Mammary epithelial cell (primary cell): ENCODE data around the gene MZF1.

ENCODE experiments used
- CTCF ChIP-seq, 2 donors: IDR thresholded peaks in 1 of 2; conservative IDR thresholded peaks in 1 of 2; 2 replicates each; pipeline ENCODE4 v1.5.1; 2011 to 2012; ENCODE audit warnings: inconsistent platforms in 2 of 2, low read length in 2 of 2, mild to moderate bottlenecking in 2 of 2, control low read depth in 1 of 2, low read depth in 1 of 2; ENCODE audit not compliant: insufficient read depth in 1 of 2; ENCODE audit errors: extremely low read depth in 1 of 2
- EZH2 ChIP-seq: IDR thresholded peaks from 2 replicates; pipeline ENCODE4 v1.6.1; 2012; ENCODE audit warnings: low read length, inconsistent platforms, borderline replicate concordance

GRCh38 chr19:58513694-58514563, 59.2 kb downstream of the MZF1 start:
- TF ChIP-seq CTCF (conservative IDR thresholded peaks at IDR 0.05 in 1 of 2, IDR thresholded peaks at IDR 0.05 in 1 of 2; ENCODE audit: extremely low read depth in 1 of 2, insufficient read depth in 1 of 2, low read depth in 1 of 2, low read length in 2 of 2) (peak; percentile 56 to 65), EZH2 (no peak)
